ENCODE results near the gene LRP8.

GRCh38 chr1:53296117-53296749, 31.6 kb downstream of the LRP8 start:
- no peak for TF ChIP-seq POLR2AphosphoS5 (IDR thresholded peaks at IDR 0.05)
- TF ChIP-seq, protein P1, sequence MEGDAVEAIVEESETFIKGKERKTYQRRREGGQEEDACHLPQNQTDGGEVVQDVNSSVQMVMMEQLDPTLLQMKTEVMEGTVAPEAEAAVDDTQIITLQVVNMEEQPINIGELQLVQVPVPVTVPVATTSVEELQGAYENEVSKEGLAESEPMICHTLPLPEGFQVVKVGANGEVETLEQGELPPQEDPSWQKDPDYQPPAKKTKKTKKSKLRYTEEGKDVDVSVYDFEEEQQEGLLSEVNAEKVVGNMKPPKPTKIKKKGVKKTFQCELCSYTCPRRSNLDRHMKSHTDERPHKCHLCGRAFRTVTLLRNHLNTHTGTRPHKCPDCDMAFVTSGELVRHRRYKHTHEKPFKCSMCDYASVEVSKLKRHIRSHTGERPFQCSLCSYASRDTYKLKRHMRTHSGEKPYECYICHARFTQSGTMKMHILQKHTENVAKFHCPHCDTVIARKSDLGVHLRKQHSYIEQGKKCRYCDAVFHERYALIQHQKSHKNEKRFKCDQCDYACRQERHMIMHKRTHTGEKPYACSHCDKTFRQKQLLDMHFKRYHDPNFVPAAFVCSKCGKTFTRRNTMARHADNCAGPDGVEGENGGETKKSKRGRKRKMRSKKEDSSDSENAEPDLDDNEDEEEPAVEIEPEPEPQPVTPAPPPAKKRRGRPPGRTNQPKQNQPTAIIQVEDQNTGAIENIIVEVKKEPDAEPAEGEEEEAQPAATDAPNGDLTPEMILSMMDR (IDR thresholded peaks at IDR 0.05): no peak
- TF ChIP-seq EP300 (IDR thresholded peaks at IDR 0.05): no peak
- no peak for TF ChIP-seq POLR2A (IDR thresholded peaks at IDR 0.05)

All from gastroesophageal sphincter (tissue), 3 donors.